Effector CD8-positive, alpha-beta T cell (primary cell): Measurements from ENCODE around the gene UMOD.

ENCODE experiments used
- DNase-seq: peaks from one replicate; lab custom pipeline; 2025; lab: John Stamatoyannopoulos, UW

UMOD gene

GRCh38 chr16:20301840-20302239 lies 50.7 kb downstream of the UMOD start:
- no peak for DNase-seq

DNA sequence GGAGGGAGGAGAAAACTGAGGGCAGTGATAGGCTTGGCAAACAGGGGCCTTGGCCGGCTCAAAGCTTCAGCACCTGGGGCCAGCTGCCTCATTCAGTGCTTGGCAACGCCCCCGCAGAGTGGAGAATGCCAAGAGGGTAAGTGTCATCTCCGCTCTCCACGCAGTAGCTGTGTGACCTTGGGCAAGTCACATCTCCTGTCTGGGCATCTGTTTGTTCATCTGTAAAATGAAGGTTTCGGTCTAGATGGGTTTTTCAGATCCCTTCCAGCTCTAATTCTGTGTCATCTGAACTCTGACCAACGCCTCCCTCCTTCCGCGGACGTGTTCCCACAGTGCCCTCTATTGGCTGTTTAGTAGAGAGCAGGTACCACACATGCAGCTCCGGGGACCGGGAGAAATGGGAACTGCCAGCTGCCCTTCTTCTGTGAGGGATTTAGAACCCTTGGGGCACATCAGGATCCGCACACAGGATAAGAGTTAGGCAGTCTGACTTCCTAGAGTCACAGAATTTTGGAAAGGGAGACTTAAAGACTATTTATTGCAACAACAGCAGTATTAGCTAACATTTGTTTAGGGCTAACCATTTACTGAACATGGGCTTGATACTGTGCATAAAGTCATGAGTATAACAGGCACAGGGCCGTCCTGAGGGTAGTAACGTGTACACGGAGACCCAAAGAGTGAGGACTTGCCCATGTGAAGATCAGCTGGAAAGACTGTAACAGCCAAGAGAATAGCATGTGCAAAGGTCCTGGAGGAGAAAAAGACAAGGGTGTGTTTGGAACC lies 52.0 kb downstream of the UMOD start:
- no peak for DNase-seq

DNA sequence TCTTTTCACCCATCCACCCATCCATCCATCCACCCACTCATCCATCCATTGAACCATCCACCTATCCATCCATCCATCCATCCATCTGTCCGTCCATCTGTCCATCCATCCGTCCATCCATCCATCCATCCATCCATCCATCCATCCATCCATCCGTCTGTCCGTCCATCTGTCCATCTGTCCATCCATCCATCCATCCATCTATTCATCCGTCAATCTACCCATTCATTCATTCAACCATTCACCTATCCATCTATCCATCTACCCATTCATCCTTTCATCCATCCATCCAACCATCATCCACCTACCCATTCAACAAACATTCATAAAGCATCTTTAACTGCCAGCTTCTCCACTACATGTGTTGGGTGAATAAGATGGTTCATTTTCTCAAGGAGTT lies 54.1 kb downstream of the UMOD start:
- no peak for DNase-seq

- no peak for DNase-seq
Observed at GRCh38 chr16:20291208-20292206, 61.0 kb downstream of the UMOD start.

DNA sequence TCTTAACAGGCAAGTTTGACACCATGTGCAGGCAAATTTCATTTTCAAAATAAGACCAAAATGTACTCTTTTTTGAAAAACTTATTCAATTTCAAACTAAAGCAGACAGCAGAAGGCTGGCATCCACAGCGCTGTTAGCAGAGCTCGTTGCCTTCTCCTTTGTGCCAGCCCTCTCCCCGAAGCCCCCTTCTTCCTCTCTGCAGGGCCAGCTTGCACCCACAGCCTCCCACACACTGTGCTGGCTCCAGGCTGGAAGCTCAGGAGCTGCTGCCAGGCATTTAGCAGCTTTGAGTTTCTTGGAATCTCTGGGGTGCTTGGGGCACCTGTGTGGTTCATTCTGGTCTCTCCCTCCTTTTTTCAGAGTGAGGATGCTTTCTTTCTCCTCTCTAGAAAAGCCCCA lies 62.9 kb downstream of the UMOD start:
- no peak for DNase-seq

DNA sequence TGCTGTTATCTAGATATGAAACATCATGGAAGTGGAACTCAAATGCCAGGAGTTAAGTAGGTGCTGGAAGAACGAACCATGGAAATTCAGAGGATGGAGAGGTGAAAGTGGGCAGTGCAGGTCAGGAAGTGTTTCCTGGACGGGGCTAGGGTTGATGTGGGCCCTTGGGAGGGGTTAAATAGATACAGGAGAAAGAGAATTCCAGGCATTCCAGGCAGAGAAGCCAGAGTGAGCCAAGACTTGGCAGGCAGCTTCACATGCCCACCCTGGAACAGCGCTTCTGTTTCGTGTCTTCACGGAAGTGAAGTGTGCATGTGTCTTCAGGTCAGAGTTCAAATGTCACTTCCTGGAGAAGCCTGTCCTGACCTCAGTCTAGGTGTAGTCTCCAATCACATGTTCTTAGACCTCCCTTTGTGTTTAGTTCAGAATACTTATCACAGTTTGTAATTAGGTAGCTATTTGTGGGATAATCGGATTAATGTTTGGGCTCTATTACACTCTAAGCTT lies 66.5 kb downstream of the UMOD start:
- DNase-seq = no peak
